ENCODE data around the gene TAC3.
"Not testable (repeated sequence)": the region's sequence is repeated elsewhere in the genome, so short reads cannot be mapped to it uniquely, and the experiment has no call there.

TAC3 gene

GRCh38 chr12:56980268-56980667 lies 36.1 kb downstream of the TAC3 start:
- DNase-seq, result no peak

- DNase-seq, result no peak
These were observed 36.7 kb downstream of the TAC3 start for GRCh38 chr12:56979628-56980027.

- no peak for DNase-seq
These were observed 37.8 kb downstream of the TAC3 start for GRCh38 chr12:56978397-56979138.

DNA sequence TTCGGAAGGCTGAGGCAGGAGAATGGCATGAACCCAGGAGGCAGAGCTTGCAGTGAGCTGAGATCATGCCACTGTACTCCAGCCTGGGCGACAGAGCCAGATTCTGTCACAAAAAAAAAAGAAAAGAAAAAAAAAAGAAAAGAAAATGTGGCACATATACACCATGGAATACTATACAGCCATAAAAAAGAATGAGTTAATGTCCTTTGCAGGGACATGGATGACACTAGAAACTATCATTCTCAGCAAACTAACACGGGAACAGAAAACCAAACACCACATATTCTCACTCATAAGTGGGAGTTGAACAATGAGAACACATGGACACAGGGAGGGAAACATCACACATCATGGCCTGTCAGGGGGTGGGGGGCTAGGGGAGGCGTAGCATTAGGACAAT lies 39.0 kb downstream of the TAC3 start:
- not testable (repeated sequence) for DNase-seq

GRCh38 chr12:56974224-56974623 lies 42.1 kb downstream of the TAC3 start:
- not testable (repeated sequence) for DNase-seq

DNA sequence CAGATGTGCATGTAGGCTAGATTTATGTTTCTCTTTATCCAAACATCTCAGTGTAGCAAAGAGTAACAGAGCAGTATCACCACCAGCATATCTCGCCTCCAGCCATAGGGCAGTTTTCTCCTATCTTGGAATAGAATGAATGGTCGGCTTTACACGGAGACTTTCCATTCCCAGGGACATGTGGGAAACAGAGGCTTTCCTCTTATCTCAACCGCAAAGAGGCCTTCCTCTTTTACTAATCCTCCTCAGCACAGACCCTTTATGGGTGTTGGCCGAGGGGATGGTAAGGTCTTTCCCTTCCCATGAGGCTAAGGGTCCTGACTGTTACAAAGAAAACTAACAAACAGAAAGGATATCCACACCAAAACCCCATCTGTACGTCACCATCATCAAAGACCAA lies 47.4 kb downstream of the TAC3 start:
- DNase-seq, result not testable (repeated sequence)

GRCh38 chr12:56965997-56966642 lies 50.2 kb downstream of the TAC3 start:
- DNase-seq, result not testable (repeated sequence)

DNA sequence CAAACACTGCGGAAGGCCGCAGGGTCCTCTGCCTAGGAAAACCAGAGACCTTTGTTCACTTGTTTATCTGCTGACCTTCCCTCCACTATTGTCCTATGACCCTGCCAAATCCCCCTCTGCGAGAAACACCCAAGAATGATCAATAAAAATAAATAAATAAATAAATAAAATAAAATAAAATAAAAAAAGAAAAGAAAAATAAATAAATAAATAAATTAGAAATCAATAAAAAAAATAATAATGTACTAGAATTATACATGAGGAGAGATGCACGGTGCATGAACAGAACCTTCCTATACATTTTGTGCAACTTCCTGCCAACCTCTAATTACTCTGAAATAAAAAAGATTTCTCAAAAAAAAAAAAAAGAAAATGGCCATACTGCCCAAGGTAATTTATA lies 51.2 kb downstream of the TAC3 start:
- not testable (repeated sequence) for DNase-seq

DNA sequence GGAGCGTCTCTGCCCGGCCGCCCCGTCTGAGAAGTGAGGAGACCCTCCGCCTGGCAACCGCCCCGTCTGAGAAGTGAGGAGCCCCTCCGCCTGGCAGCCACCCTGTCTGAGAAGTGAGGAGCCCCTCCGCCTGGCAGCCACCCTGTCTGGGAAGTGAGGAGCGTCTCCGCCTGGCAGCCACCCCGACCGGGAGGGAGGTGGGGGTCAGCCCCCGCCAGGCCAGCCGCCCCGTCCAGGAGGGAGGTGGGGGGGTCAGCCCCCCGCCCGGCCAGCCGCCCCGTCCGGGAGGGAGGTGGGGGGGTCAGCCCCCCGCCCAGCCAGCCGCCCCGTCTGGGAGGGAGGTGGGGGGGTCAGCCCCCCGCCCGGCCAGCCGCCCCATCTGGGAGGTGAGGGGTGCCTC lies 52.8 kb downstream of the TAC3 start:
- DNase-seq, result not testable (repeated sequence)

DNA sequence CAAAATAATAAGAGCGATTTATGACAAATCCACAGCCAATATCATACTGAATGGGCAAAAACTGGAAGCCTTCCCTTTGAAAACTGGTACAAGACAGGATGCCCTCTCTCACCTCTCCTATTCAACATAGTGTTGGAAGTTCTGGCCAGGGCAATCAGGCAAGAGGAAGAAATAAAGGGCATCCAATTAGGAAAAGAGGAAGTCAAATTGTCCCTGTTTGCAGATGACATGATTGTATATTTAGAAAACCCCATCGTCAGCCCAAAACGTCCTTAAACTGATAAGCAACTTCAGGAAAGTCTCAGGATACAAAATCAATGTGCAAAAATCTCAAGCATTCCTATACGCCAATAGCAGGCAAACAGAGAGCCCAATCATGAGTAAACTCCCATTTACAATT lies 54.1 kb downstream of the TAC3 start:
- DNase-seq, result not testable (repeated sequence)

All from DMS153 (cell line).